ENCODE results near the gene SLC8B1. TPM values are rescaled to one million over a fixed set of nuclear protein-coding genes. Genes with fewer than 3 reads are reported as not detected.

Gene SLC8B1
- total RNA-seq, 1 donor = 19.5 TPM

DNA sequence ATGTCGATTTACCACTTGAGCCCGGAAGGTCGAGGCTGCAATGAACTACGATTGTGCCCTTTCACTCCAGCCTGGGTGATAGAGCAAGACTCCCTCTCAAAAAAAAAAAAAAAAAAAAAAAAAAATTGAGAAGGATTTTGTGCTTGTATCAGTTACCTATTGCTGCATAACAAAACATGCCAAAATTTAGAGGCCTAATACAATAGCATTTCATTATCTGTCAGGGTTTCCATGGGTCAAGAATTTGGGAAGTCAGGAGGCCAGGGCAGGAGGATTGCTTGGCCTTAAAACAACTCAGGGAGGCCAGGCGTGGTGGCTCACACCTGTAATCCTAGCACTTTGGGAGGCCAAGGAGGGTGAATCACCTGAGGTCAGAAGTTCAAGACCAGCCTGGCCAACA is 4.6 kb upstream of the SLC8B1 start:
- Histone ChIP-seq H3K27me3 (ENCODE audit: insufficient read depth, low read length) (no peaks in the 10 kb centered on the region), H3K79me2 (ENCODE audit: insufficient read depth, low read length) (no peaks in the 10 kb centered on the region), H3K4me2 (ENCODE audit: insufficient read depth, low read length) (no peak overlapping the region), H3K4me3 (ENCODE audit: insufficient read depth, low read length) (no peak overlapping the region), H3K9me3 (ENCODE audit: low read depth, low read length) (no peaks in the 10 kb centered on the region), H3K36me3 (ENCODE audit: insufficient read depth, low read length) (no peaks in the 10 kb centered on the region), H3K27ac (ENCODE audit: low read depth, low read length) (no peak overlapping the region), H2AFZ (ENCODE audit: low read length) (no peak overlapping the region), H3K4me1 (ENCODE audit: insufficient read depth, low read length) (peaks cover 1% of the 10 kb centered on the region), H4K20me1 (ENCODE audit: insufficient read depth, low read length) (no peaks in the 10 kb centered on the region)
- DNase-seq (ENCODE audit: insufficient read length, low spot score, missing footprints) = no peak
- TF ChIP-seq, protein P1, sequence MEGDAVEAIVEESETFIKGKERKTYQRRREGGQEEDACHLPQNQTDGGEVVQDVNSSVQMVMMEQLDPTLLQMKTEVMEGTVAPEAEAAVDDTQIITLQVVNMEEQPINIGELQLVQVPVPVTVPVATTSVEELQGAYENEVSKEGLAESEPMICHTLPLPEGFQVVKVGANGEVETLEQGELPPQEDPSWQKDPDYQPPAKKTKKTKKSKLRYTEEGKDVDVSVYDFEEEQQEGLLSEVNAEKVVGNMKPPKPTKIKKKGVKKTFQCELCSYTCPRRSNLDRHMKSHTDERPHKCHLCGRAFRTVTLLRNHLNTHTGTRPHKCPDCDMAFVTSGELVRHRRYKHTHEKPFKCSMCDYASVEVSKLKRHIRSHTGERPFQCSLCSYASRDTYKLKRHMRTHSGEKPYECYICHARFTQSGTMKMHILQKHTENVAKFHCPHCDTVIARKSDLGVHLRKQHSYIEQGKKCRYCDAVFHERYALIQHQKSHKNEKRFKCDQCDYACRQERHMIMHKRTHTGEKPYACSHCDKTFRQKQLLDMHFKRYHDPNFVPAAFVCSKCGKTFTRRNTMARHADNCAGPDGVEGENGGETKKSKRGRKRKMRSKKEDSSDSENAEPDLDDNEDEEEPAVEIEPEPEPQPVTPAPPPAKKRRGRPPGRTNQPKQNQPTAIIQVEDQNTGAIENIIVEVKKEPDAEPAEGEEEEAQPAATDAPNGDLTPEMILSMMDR (IDR thresholded peaks at IDR 0.05; ENCODE audit: extremely low read depth, low read depth, low read length) = no peak

DNA sequence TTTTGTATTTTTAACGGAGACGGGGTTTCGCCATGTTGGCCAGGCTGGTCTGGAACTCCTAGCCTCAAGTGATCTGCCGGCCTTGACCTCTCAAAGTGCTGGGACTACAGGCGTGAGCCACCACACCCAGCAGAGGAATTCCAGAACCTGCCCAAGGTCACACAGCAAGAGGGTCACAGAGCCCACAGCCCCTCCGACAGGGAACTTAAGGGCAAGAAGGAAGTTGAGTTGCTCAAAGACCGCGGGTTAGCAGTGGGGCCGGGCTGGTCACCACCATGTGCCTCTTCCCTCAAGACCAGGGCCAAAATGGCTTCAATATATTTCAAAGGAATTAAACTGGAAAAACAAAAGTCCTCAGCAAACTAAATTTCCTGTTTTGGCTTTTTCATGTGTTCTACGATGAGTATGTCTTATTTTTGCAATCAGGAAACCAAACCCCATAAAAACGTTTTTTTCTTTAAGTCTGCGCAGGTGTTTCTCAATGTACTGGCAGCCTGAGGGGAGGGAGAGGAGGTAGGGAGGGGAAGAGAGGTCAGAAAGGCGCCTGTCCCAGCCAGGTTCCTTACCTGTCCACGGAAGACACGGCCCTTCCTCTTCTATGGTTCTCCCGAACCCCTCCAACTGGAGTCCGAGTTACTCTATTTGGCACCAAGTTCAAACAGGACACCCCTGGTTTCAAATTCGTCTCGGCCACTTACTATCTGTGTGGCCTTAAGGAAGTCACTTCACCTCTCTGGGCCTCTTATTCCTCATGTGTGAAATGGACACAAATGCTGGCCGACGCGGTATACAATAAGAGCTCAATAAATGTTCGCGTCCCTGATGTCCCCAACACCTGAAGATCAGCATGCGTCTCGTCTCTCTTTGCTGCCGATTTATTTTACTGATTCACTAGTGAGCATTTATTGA is 778 bp downstream of the SLC8B1 start:
- peak overlapping the region; percentile 93 for H2AFZ ChIP-seq (ENCODE audit: low read length)
- H3K79me2 ChIP-seq (ENCODE audit: insufficient read depth, low read length) = no peaks in the 10 kb centered on the region
- no peaks in the 10 kb centered on the region for H3K9me3 ChIP-seq (ENCODE audit: low read depth, low read length)
- peak overlapping the region; percentile 96 for H3K4me2 ChIP-seq (ENCODE audit: insufficient read depth, low read length)
- TF ChIP-seq, protein P1 (IDR thresholded peaks at IDR 0.05; ENCODE audit: extremely low read depth, low read depth, low read length) = no peak
- H4K20me1 ChIP-seq (ENCODE audit: insufficient read depth, low read length) = no peaks in the 10 kb centered on the region
- no peaks in the 10 kb centered on the region for H3K36me3 ChIP-seq (ENCODE audit: insufficient read depth, low read length)
- peaks cover 7% of the 10 kb centered on the region for H3K4me1 ChIP-seq (ENCODE audit: insufficient read depth, low read length)
- no peaks in the 10 kb centered on the region for H3K27me3 ChIP-seq (ENCODE audit: insufficient read depth, low read length)
- peak overlapping the region; percentile 78 for H3K4me3 ChIP-seq (ENCODE audit: insufficient read depth, low read length)
- DNase-seq (ENCODE audit: insufficient read length, low spot score, missing footprints) = no peak
- H3K27ac ChIP-seq (ENCODE audit: low read depth, low read length) = no peak overlapping the region

DNA sequence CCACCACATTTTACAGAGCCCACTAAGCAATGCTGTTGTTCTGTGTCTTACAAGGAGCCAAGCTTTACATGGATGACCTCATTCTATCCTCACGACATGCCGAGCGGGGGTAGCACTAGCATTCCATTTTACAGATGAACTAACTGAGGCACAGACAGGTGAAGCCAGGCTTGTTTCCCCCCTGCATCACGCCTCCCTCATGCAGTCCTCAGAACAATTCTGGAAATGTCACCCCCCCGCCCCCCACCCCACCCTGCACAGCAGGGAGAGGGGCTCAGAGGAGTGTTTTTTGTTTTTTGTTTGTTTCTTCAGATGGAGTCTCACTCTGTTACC is 1.5 kb downstream of the SLC8B1 start:
- H3K79me2 ChIP-seq (ENCODE audit: insufficient read depth, low read length) = no peaks in the 10 kb centered on the region
- H3K27ac ChIP-seq (ENCODE audit: low read depth, low read length) = no peak overlapping the region
- no peaks in the 10 kb centered on the region for H3K27me3 ChIP-seq (ENCODE audit: insufficient read depth, low read length)
- no peaks in the 10 kb centered on the region for H4K20me1 ChIP-seq (ENCODE audit: insufficient read depth, low read length)
- no peak for DNase-seq (ENCODE audit: insufficient read length, low spot score, missing footprints)
- H3K4me2 ChIP-seq (ENCODE audit: insufficient read depth, low read length) = no peak overlapping the region
- no peak overlapping the region for H3K4me3 ChIP-seq (ENCODE audit: insufficient read depth, low read length)
- no peaks in the 10 kb centered on the region for H3K9me3 ChIP-seq (ENCODE audit: low read depth, low read length)
- no peak overlapping the region for H2AFZ ChIP-seq (ENCODE audit: low read length)
- TF ChIP-seq, protein P1 (IDR thresholded peaks at IDR 0.05; ENCODE audit: extremely low read depth, low read depth, low read length) = no peak
- peaks cover 7% of the 10 kb centered on the region for H3K4me1 ChIP-seq (ENCODE audit: insufficient read depth, low read length)
- H3K36me3 ChIP-seq (ENCODE audit: insufficient read depth, low read length) = no peaks in the 10 kb centered on the region

DNA sequence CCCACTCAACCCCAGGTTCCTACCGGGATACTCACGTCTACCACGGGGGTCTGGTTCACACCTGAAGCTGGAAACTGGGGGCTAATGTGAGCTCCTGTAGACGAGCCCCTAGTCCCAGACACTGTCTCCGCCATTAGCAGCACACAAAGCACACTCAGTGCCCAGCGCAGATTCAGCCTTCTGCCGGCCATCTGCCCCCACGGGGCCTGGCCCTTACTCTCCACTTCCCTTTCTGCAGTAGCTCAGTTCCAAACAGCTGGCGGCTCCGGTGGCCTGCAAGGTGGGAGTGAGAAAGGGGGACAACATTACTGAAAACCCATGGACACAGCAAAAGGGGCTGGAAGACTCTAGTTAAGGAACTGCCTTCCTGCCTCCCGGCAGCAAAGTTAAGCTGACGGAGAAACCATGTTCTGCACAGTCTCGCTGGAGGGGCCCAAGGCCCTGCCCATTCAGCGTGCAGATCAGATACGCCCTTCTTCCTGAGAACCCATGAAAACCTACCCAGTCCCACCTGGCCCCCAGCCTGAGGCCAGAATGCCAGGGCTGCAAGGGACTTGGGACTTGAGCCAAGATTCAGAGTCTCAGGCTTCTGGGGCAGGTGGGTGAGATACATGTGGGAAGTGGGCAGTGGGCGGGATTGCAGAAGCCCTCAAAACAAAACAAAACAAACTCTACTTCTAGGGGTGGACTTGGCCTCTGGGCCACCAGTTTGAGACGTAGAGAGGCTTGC is 2.1 kb downstream of the SLC8B1 start:
- Histone ChIP-seq H3K4me2 (ENCODE audit: insufficient read depth, low read length) (no peak overlapping the region), H3K4me3 (ENCODE audit: insufficient read depth, low read length) (no peak overlapping the region), H3K36me3 (ENCODE audit: insufficient read depth, low read length) (no peaks in the 10 kb centered on the region), H3K4me1 (ENCODE audit: insufficient read depth, low read length) (peaks cover 7% of the 10 kb centered on the region), H3K27me3 (ENCODE audit: insufficient read depth, low read length) (no peaks in the 10 kb centered on the region), H4K20me1 (ENCODE audit: insufficient read depth, low read length) (no peaks in the 10 kb centered on the region), H3K9me3 (ENCODE audit: low read depth, low read length) (no peaks in the 10 kb centered on the region), H3K27ac (ENCODE audit: low read depth, low read length) (no peak overlapping the region), H2AFZ (ENCODE audit: low read length) (no peak overlapping the region), H3K79me2 (ENCODE audit: insufficient read depth, low read length) (no peaks in the 10 kb centered on the region)
- TF ChIP-seq, protein P1 (IDR thresholded peaks at IDR 0.05; ENCODE audit: extremely low read depth, low read depth, low read length) = no peak
- no peak for DNase-seq (ENCODE audit: insufficient read length, low spot score, missing footprints)
